ENCODE data around the gene IFFO2. TPM values are rescaled to one million over a fixed set of nuclear protein-coding genes. Genes with fewer than 3 reads are reported as not detected.

The IFFO2 gene
- total and polyA plus RNA-seq, 2 donors (not counting 3 experiments of a cell fraction or from before 2014, with no cell fraction given) = 31.1 to 31.3 TPM

GRCh38 chr1:18895317-18895716 lies 61.2 kb downstream of the IFFO2 start:
- POLR2A ChIA-PET = no interaction called here
- Histone ChIP-seq H3K27me3 (ENCODE audit: control insufficient read depth in 2 of 2, insufficient read depth in 2 of 2, low read length in 2 of 2) (no peaks in the 10 kb centered on the region), H3K9me1 (replicated peaks; ENCODE audit: control insufficient read depth, extremely low read depth, insufficient read depth, low read length) (no peaks in the 10 kb centered on the region), H3K9me3 (replicated peaks; ENCODE audit: control insufficient read depth, insufficient read depth, low read length) (no peaks in the 10 kb centered on the region), H4K20me1 (replicated peaks; ENCODE audit: control insufficient read depth, extremely low read depth, insufficient read depth, low read length) (no peaks in the 10 kb centered on the region), H3K4me2 (ENCODE audit: insufficient read depth, low read length) (no peak overlapping the region), H3K27ac (ENCODE audit: insufficient read depth, low read depth, low read length) (no peak overlapping the region), H3K4me3 (replicated peaks in 1 of 3; ENCODE audit: insufficient read depth in 1 of 3, low read depth in 1 of 3, low read length in 3 of 3) (no peak overlapping the region), H2AFZ (ENCODE audit: low read depth, low read length) (no peak overlapping the region), H3K79me2 (ENCODE audit: control insufficient read depth, insufficient read depth, low read length) (no peaks in the 10 kb centered on the region), H3K36me3 (ENCODE audit: control insufficient read depth in 2 of 2, extremely low read depth in 1 of 2, insufficient read depth in 2 of 2, low read length in 2 of 2) (no peaks in the 10 kb centered on the region), H3K9ac (replicated peaks; ENCODE audit: extremely low read depth, insufficient read depth, low read length) (no peak overlapping the region), H3K4me1 (ENCODE audit: control insufficient read depth, extremely low read depth, insufficient read depth, low read length) (peaks cover 4% of the 10 kb centered on the region)
- DNase-seq (ENCODE audit: low read depth, low spot score) (no peak), FAIRE-seq (no peak)
- intact Hi-C loops (cut with micrococcal nuclease) = no loop called here
- TF ChIP-seq CTCF (IDR thresholded peaks at IDR 0.05; ENCODE audit: extremely low read depth in 1 of 2, insufficient read depth in 1 of 2, low read depth in 1 of 2, low read length in 2 of 2) = no peak
- TF ChIP-seq FOS (IDR thresholded peaks at IDR 0.05; ENCODE audit: borderline replicate concordance, insufficient read depth, low read length) = no peak
- no peak for TF ChIP-seq POLR2AphosphoS5 (IDR thresholded peaks at IDR 0.05; ENCODE audit: insufficient read depth, low read depth, low read length)
- TF ChIP-seq POLR2A (IDR thresholded peaks at IDR 0.05; ENCODE audit: low read depth, low read length) = no peak
- CTCF ChIA-PET = interaction anchor here (1.2 to 1.7 kb wide), 2 partner anchors 11 to 18 kb away, joined by 4 to 5 read pairs; no protein-coding TSS in a partner anchor
- BruUV-seq (replicated peaks) = no TSS peak
- dilution Hi-C loops (cut with MboI; ENCODE audit: extremely low pct_ligation_motif_present, low sequenced_read_pairs) = no loop called here

- no peaks in the 10 kb centered on the region for H3K9me3 ChIP-seq (replicated peaks; ENCODE audit: control insufficient read depth, insufficient read depth, low read length)
- no peaks in the 10 kb centered on the region for H3K27me3 ChIP-seq (ENCODE audit: control insufficient read depth in 2 of 2, insufficient read depth in 2 of 2, low read length in 2 of 2)
- H3K4me2 ChIP-seq (ENCODE audit: insufficient read depth, low read length) = no peak overlapping the region
- no peak for DNase-seq (ENCODE audit: low read depth, low spot score)
- no peak overlapping the region for H3K9ac ChIP-seq (replicated peaks; ENCODE audit: extremely low read depth, insufficient read depth, low read length)
- no peaks in the 10 kb centered on the region for H4K20me1 ChIP-seq (replicated peaks; ENCODE audit: control insufficient read depth, extremely low read depth, insufficient read depth, low read length)
- FAIRE-seq = no peak
- CTCF ChIA-PET = interaction anchor here (1.2 to 2.7 kb wide), 6 partner anchors 9 to 19 kb away, joined by 3 to 20 read pairs (median 5); partner anchors contain the start of gene ALDH4A1
- H2AFZ ChIP-seq (ENCODE audit: low read depth, low read length) = no peak overlapping the region
- H3K36me3 ChIP-seq (ENCODE audit: control insufficient read depth in 2 of 2, extremely low read depth in 1 of 2, insufficient read depth in 2 of 2, low read length in 2 of 2) = no peaks in the 10 kb centered on the region
- no peak overlapping the region for H3K27ac ChIP-seq (ENCODE audit: insufficient read depth, low read depth, low read length)
- no peaks in the 10 kb centered on the region for H3K79me2 ChIP-seq (ENCODE audit: control insufficient read depth, insufficient read depth, low read length)
- intact Hi-C loops (cut with micrococcal nuclease) (no loop called here), dilution Hi-C loops (cut with MboI; ENCODE audit: extremely low pct_ligation_motif_present, low sequenced_read_pairs) (no loop called here)
- TF ChIP-seq MYC (IDR thresholded peaks at IDR 0.05; ENCODE audit: low read depth, low read length) = no peak
- no peak for TF ChIP-seq GATA2 (IDR thresholded peaks at IDR 0.05; ENCODE audit: insufficient read depth, insufficient read length, low read depth, low read length)
- no peak for TF ChIP-seq POLR2AphosphoS5 (IDR thresholded peaks at IDR 0.05; ENCODE audit: insufficient read depth, low read depth, low read length)
- no peak for TF ChIP-seq CTCF (IDR thresholded peaks at IDR 0.05; ENCODE audit: extremely low read depth in 1 of 2, insufficient read depth in 1 of 2, low read depth in 1 of 2, low read length in 2 of 2)
- no peak for TF ChIP-seq EZH2 (IDR thresholded peaks at IDR 0.05; ENCODE audit: borderline replicate concordance, low read depth, low read length, severe bottlenecking)
- no peak for TF ChIP-seq FOS (IDR thresholded peaks at IDR 0.05; ENCODE audit: borderline replicate concordance, insufficient read depth, low read length)
- no peak for TF ChIP-seq JUN (IDR thresholded peaks at IDR 0.05; ENCODE audit: borderline replicate concordance, insufficient read depth, insufficient read length, low read depth)
- no peak for TF ChIP-seq MAX (IDR thresholded peaks at IDR 0.05; ENCODE audit: insufficient read depth, insufficient read length)
- no TSS peak for BruUV-seq (replicated peaks)
- POLR2A ChIA-PET = no interaction called here
- no peaks in the 10 kb centered on the region for H3K4me1 ChIP-seq (ENCODE audit: control insufficient read depth, extremely low read depth, insufficient read depth, low read length)
- no peaks in the 10 kb centered on the region for H3K9me1 ChIP-seq (replicated peaks; ENCODE audit: control insufficient read depth, extremely low read depth, insufficient read depth, low read length)
- no peak overlapping the region for H3K4me3 ChIP-seq (replicated peaks in 1 of 3; ENCODE audit: insufficient read depth in 1 of 3, low read depth in 1 of 3, low read length in 3 of 3)
These were observed 63.4 kb downstream of the IFFO2 start for GRCh38 chr1:18893120-18893519.
